ENCODE measurements around the gene CERS2. TPM values are rescaled to one million over a fixed set of nuclear protein-coding genes. Genes with fewer than 3 reads are reported as not detected.

CERS2 gene
- polyA plus RNA-seq, 1 of the 3 experiments (the other 2 are of a cell fraction): 150 TPM

GRCh38 chr1:151006327-151007052, 31.9 kb upstream of the CERS2 start, which contains the start of gene MINDY1:
Gene MINDY1, minus strand, starts transcription at chr1:151006902. Its CDS starts 4,285 bp downstream, at chr1:151002617.
- H3K9me2 ChIP-seq: no peaks in the 10 kb centered on the region
- ChIA-PET CTCF (interaction anchor here (0.7 to 15.9 kb wide), 23 partner anchors 11 to 543 kb away, joined by 3 to 371 read pairs (median 4); partner anchors contain the start of genes ANXA9, CDC42SE1, CERS2 and ENSA), POLR2A (interaction anchor here (0.5 to 1.8 kb wide), 9 partner anchors 12 to 695 kb away, joined by 3 to 10 read pairs (median 5); partner anchors contain the start of genes ANXA9, C1orf56, CDC42SE1 and CERS2)
- H3K9ac ChIP-seq: peak within 1 kb of the TSS; percentile 69
- peaks cover 24% of the 10 kb centered on the region; the same call in 1 of the 2 replicates for H3K79me2 ChIP-seq (ENCODE audit: insufficient read depth)
- H3K27ac ChIP-seq (ENCODE audit: low read depth in 2 of 2, low read length in 1 of 2): peak within 1 kb of the TSS; percentile 86 to 93
- no peaks in the 10 kb centered on the region for H4K20me1 ChIP-seq (ENCODE audit: insufficient read depth)
- H2AFZ ChIP-seq (ENCODE audit: low read depth): peak within 1 kb of the TSS; percentile 81
- 2% methylated on average over 12 of the region's 18 CpGs for WGBS (ENCODE audit: low lambda C conversion rate)
- H3K9me3 ChIP-seq: no peaks in the 10 kb centered on the region
- peaks cover 0 to 2% of the 10 kb centered on the region in 2 experiments for H3K36me3 ChIP-seq (replicated peaks in 1 of 2; ENCODE audit: control insufficient read depth in 1 of 2, insufficient read depth in 2 of 2, low read length in 1 of 2)
- TF ChIP-seq RAD21 (IDR thresholded peaks at IDR 0.05; ENCODE audit: low read length) (peak; percentile 64), SMC3 (IDR thresholded peaks at IDR 0.05; ENCODE audit: low read depth, low read length) (no peak), YY1 (IDR thresholded peaks at IDR 0.05; ENCODE audit: low read depth) (no peak), GABPA (IDR thresholded peaks at IDR 0.05; ENCODE audit: low read depth) (0 out of 2 replicates have a peak, but pooled peaks have one; percentile 8), FOXJ3 (CRISPR knock-in tag; IDR thresholded peaks at IDR 0.05) (no peak), RCOR1 (IDR thresholded peaks at IDR 0.05; ENCODE audit: low read length) (0 out of 2 replicates have a peak, but pooled peaks have one; percentile 52), USF2 (IDR thresholded peaks at IDR 0.05; ENCODE audit: borderline replicate concordance, low read depth, low read length) (no peak), EP300 (IDR thresholded peaks at IDR 0.05; ENCODE audit: borderline replicate concordance in 1 of 2, low read depth in 1 of 2, low read length in 1 of 2) (no peak), EZH2phosphoT487 (IDR thresholded peaks at IDR 0.05; ENCODE audit: borderline replicate concordance, low read depth) (no peak), SIN3A (IDR thresholded peaks at IDR 0.05; ENCODE audit: borderline replicate concordance, low read depth, low read length) (no peak), TEAD4 (IDR thresholded peaks at IDR 0.05; ENCODE audit: borderline replicate concordance, insufficient read depth) (no peak), RFX5 (IDR thresholded peaks at IDR 0.05; ENCODE audit: low read length) (no peak), CTCF (IDR thresholded peaks at IDR 0.05) (peak; percentile 61), FOSL2 (IDR thresholded peaks at IDR 0.05; ENCODE audit: borderline replicate concordance, low read depth) (no peak), REST (IDR thresholded peaks at IDR 0.05; ENCODE audit: low read depth, low read length) (peak; percentile 82), MXI1 (IDR thresholded peaks at IDR 0.05; ENCODE audit: low read depth, low read length) (peak; percentile 57; the same call in 1 of the 2 replicates), FOXM1 (IDR thresholded peaks at IDR 0.05; ENCODE audit: low read depth) (no peak), CHD2 (IDR thresholded peaks at IDR 0.05; ENCODE audit: low read length, partially characterized antibody) (no peak), JUND (IDR thresholded peaks at IDR 0.05) (no peak), MEF2A (IDR thresholded peaks at IDR 0.05; ENCODE audit: borderline replicate concordance, low read depth) (no peak), ELF1 (IDR thresholded peaks at IDR 0.05) (peak; percentile 40), POLR2AphosphoS5 (IDR thresholded peaks at IDR 0.05; ENCODE audit: low read depth, low read length) (peak; percentile 68; the same call in 1 of the 2 replicates)
- TF ChIP-seq, protein P1, sequence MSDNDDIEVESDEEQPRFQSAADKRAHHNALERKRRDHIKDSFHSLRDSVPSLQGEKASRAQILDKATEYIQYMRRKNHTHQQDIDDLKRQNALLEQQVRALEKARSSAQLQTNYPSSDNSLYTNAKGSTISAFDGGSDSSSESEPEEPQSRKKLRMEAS (IDR thresholded peaks at IDR 0.05; ENCODE audit: low read depth): peak; percentile 52; the same call in 1 of the 2 replicates
- H3F3A ChIP-seq (replicated peaks; ENCODE audit: insufficient read depth): peaks cover 15% of the 10 kb centered on the region
- peak; percentile 82 for DNase-seq
- peak within 1 kb of the TSS; percentile 56 to 62 for H3K4me3 ChIP-seq (ENCODE audit: low read depth in 2 of 2, low read length in 1 of 2)
- H3K27me3 ChIP-seq (ENCODE audit: insufficient read depth): no peaks in the 10 kb centered on the region
- H3K4me2 ChIP-seq: peak within 1 kb of the TSS; percentile 87
- H3K4me1 ChIP-seq (ENCODE audit: control insufficient read depth in 1 of 2, insufficient read depth in 2 of 2, low read depth in 1 of 2, low read length in 1 of 2): peaks cover 6 to 30% of the 10 kb centered on the region in 2 experiments; a peak in 2 of 4 replicates
